ENCODE measurements around the gene LY6G6F. TPM values are rescaled to one million over a fixed set of nuclear protein-coding genes. Genes with fewer than 3 reads are reported as not detected.

LY6G6F gene
- polyA plus RNA-seq, 1 of the 3 experiments (the other 2 are of a cell fraction): not detected

- DNase-seq: no peak
- TF ChIP-seq JUND (IDR thresholded peaks at IDR 0.05) (no peak), EP300 (IDR thresholded peaks at IDR 0.05; ENCODE audit: borderline replicate concordance in 1 of 2, low read depth in 1 of 2, low read length in 1 of 2) (no peak), RCOR1 (IDR thresholded peaks at IDR 0.05; ENCODE audit: low read length) (no peak), TCF12 (IDR thresholded peaks at IDR 0.05) (no peak), EZH2phosphoT487 (IDR thresholded peaks at IDR 0.05; ENCODE audit: borderline replicate concordance, low read depth) (no peak), ELF1 (IDR thresholded peaks at IDR 0.05) (no peak), IRF3 (IDR thresholded peaks at IDR 0.05; ENCODE audit: low read depth, low read length) (no peak), FOSL2 (IDR thresholded peaks at IDR 0.05; ENCODE audit: borderline replicate concordance, low read depth) (no peak), GATA2 (CRISPR knock-in tag; IDR thresholded peaks at IDR 0.05) (no peak)
- Histone ChIP-seq H3K36me3 (replicated peaks in 1 of 2; ENCODE audit: control insufficient read depth in 1 of 2, insufficient read depth in 2 of 2, low read length in 1 of 2) (no peaks in the 10 kb centered on the region), H3K9me3 (no peaks in the 10 kb centered on the region), H3K4me2 (no peak overlapping the region), H3K4me3 (ENCODE audit: low read depth in 2 of 2, low read length in 1 of 2) (no peak overlapping the region), H3K79me2 (ENCODE audit: insufficient read depth) (no peaks in the 10 kb centered on the region), H3F3A (replicated peaks; ENCODE audit: insufficient read depth) (peaks cover 3% of the 10 kb centered on the region), H3K9me2 (no peaks in the 10 kb centered on the region), H3K27ac (ENCODE audit: low read depth in 2 of 2, low read length in 1 of 2) (no peak overlapping the region), H2AFZ (ENCODE audit: low read depth) (no peak overlapping the region), H3K27me3 (ENCODE audit: insufficient read depth) (no peaks in the 10 kb centered on the region), H4K20me1 (ENCODE audit: insufficient read depth) (no peaks in the 10 kb centered on the region), H3K4me1 (ENCODE audit: control insufficient read depth in 1 of 2, insufficient read depth in 2 of 2, low read depth in 1 of 2, low read length in 1 of 2) (no peaks in the 10 kb centered on the region), H3K9ac (no peak overlapping the region)
- ChIA-PET CTCF (interaction anchor here (1.1 to 1.5 kb wide), 3 partner anchors 15 to 77 kb away, joined by 3 to 4 read pairs (median 3); no protein-coding TSS in a partner anchor), POLR2A (no interaction called here)
- WGBS (ENCODE audit: low lambda C conversion rate): 73% methylated on average over 4 of the region's 4 CpGs
Observed at GRCh38 chr6:31713465-31713864, 6.8 kb downstream of the LY6G6F start.

- H3K9me3 ChIP-seq: no peaks in the 10 kb centered on the region
- H3K9ac ChIP-seq: no peak overlapping the region
- no peak for DNase-seq
- no peaks in the 10 kb centered on the region for H3K36me3 ChIP-seq (replicated peaks in 1 of 2; ENCODE audit: control insufficient read depth in 1 of 2, insufficient read depth in 2 of 2, low read length in 1 of 2)
- CTCF ChIA-PET: interaction anchor here (1.1 to 1.5 kb wide), 4 partner anchors 10 to 77 kb away, joined by 3 to 4 read pairs (median 3); no protein-coding TSS in a partner anchor
- no peak overlapping the region for H3K4me3 ChIP-seq (ENCODE audit: low read depth in 2 of 2, low read length in 1 of 2)
- POLR2A ChIA-PET: no interaction called here
- no peak overlapping the region for H2AFZ ChIP-seq (ENCODE audit: low read depth)
- H3K27ac ChIP-seq (ENCODE audit: low read depth in 2 of 2, low read length in 1 of 2): no peak overlapping the region
- no peaks in the 10 kb centered on the region for H3K9me2 ChIP-seq
- peaks cover 3% of the 10 kb centered on the region for H3F3A ChIP-seq (replicated peaks; ENCODE audit: insufficient read depth)
- no peak overlapping the region for H3K4me2 ChIP-seq
- no peaks in the 10 kb centered on the region for H3K4me1 ChIP-seq (ENCODE audit: control insufficient read depth in 1 of 2, insufficient read depth in 2 of 2, low read depth in 1 of 2, low read length in 1 of 2)
- no peaks in the 10 kb centered on the region for H4K20me1 ChIP-seq (ENCODE audit: insufficient read depth)
- 64% methylated on average over 5 of the region's 5 CpGs for WGBS (ENCODE audit: low lambda C conversion rate)
- H3K79me2 ChIP-seq (ENCODE audit: insufficient read depth): no peaks in the 10 kb centered on the region
- H3K27me3 ChIP-seq (ENCODE audit: insufficient read depth): no peaks in the 10 kb centered on the region
- TF ChIP-seq ZBTB33 (IDR thresholded peaks at IDR 0.05; ENCODE audit: borderline replicate concordance, low read depth): no peak
- TF ChIP-seq EP300 (IDR thresholded peaks at IDR 0.05; ENCODE audit: borderline replicate concordance in 1 of 2, low read depth in 1 of 2, low read length in 1 of 2): no peak
- TF ChIP-seq TAF1 (IDR thresholded peaks at IDR 0.05; ENCODE audit: borderline replicate concordance, low read depth, low read length): no peak
- no peak for TF ChIP-seq MEF2A (IDR thresholded peaks at IDR 0.05; ENCODE audit: borderline replicate concordance, low read depth)
- no peak for TF ChIP-seq RCOR1 (IDR thresholded peaks at IDR 0.05; ENCODE audit: low read length)
- no peak for TF ChIP-seq NRF1 (IDR thresholded peaks at IDR 0.05; ENCODE audit: low read depth, low read length)
- no peak for TF ChIP-seq REST (IDR thresholded peaks at IDR 0.05; ENCODE audit: low read depth, low read length)
- TF ChIP-seq RXRA (IDR thresholded peaks at IDR 0.05; ENCODE audit: borderline replicate concordance, low read depth): no peak
- no peak for TF ChIP-seq TEAD4 (IDR thresholded peaks at IDR 0.05; ENCODE audit: borderline replicate concordance, insufficient read depth)
- TF ChIP-seq FOSL2 (IDR thresholded peaks at IDR 0.05; ENCODE audit: borderline replicate concordance, low read depth): no peak
- TF ChIP-seq IRF3 (IDR thresholded peaks at IDR 0.05; ENCODE audit: low read depth, low read length): no peak
- TF ChIP-seq CHD2 (IDR thresholded peaks at IDR 0.05; ENCODE audit: low read length, partially characterized antibody): no peak
- TF ChIP-seq TCF12 (IDR thresholded peaks at IDR 0.05): no peak
Observed at GRCh38 chr6:31713991-31714684, 7.5 kb downstream of the LY6G6F start.
